Measurements from ENCODE around the gene CORIN. TPM values are rescaled to one million over a fixed set of nuclear protein-coding genes. Genes with fewer than 3 reads are reported as not detected.

Gene CORIN
- polyA plus RNA-seq, 1 donor (not counting 4 experiments of a cell fraction or from before 2014, with no cell fraction given), result 0.14 TPM

DNA sequence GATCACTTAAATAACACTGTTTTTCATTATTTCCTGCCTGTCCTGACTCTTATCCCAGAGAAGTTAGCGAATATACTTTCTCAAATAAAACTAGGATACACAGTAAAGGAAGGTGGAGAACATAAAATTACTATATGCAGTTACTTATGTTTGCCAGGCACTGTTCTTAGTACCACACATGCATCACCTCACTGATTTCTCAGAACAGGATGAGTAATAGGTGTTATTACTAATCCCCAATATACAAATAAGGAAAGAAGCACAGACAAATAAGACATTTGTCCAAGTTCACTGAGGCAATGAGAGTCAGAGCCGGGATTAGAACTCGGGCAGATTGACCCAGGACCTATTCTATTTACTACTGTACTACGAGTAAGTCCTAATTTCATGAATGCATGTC lies 91.7 kb downstream of the CORIN start:
- H3K9me3 ChIP-seq (ENCODE audit: control insufficient read depth, low read depth, low read length), result no peaks in the 10 kb centered on the region
- no peaks in the 10 kb centered on the region for H3K27me3 ChIP-seq (ENCODE audit: control insufficient read depth, extremely low read depth, insufficient read depth, low read length)
- H3K4me1 ChIP-seq (ENCODE audit: control insufficient read depth, extremely low read depth, insufficient read depth, low read length), result no peaks in the 10 kb centered on the region
- H2AFZ ChIP-seq (ENCODE audit: control insufficient read depth, low read length), result no peak overlapping the region
- H3K36me3 ChIP-seq (ENCODE audit: control insufficient read depth in 2 of 2, extremely low read depth in 1 of 2, insufficient read depth in 2 of 2, low read length in 2 of 2), result no peaks in the 10 kb centered on the region
- no peak overlapping the region for H3K27ac ChIP-seq (ENCODE audit: control insufficient read depth, insufficient read depth, low read length)
- DNase-seq (ENCODE audit: low read depth, low spot score) (no peak), FAIRE-seq (no peak)
- dilution Hi-C loops (cut with MboI; ENCODE audit: extremely low pct_ligation_motif_present, low sequenced_read_pairs), result no loop called here
- TF ChIP-seq, protein P1, sequence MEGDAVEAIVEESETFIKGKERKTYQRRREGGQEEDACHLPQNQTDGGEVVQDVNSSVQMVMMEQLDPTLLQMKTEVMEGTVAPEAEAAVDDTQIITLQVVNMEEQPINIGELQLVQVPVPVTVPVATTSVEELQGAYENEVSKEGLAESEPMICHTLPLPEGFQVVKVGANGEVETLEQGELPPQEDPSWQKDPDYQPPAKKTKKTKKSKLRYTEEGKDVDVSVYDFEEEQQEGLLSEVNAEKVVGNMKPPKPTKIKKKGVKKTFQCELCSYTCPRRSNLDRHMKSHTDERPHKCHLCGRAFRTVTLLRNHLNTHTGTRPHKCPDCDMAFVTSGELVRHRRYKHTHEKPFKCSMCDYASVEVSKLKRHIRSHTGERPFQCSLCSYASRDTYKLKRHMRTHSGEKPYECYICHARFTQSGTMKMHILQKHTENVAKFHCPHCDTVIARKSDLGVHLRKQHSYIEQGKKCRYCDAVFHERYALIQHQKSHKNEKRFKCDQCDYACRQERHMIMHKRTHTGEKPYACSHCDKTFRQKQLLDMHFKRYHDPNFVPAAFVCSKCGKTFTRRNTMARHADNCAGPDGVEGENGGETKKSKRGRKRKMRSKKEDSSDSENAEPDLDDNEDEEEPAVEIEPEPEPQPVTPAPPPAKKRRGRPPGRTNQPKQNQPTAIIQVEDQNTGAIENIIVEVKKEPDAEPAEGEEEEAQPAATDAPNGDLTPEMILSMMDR (optimal IDR thresholded peaks at IDR 0.05 in 1 of 3, IDR thresholded peaks at IDR 0.05 in 1 of 3, conservative IDR thresholded peaks at IDR 0.05 in 1 of 3; ENCODE audit: extremely low read depth in 1 of 3, insufficient read depth in 2 of 3, low read length in 3 of 3), result no peak
- TF ChIP-seq EZH2 (IDR thresholded peaks at IDR 0.05; ENCODE audit: low read length), result no peak
- no peak overlapping the region for H3K4me3 ChIP-seq (ENCODE audit: control insufficient read depth in 2 of 3, extremely low read depth in 1 of 3, insufficient read depth in 2 of 3, low read depth in 1 of 3, low read length in 3 of 3)
- H3K79me2 ChIP-seq (ENCODE audit: control insufficient read depth, insufficient read depth, low read length), result no peaks in the 10 kb centered on the region
- no peak overlapping the region for H3K4me2 ChIP-seq (ENCODE audit: control insufficient read depth, extremely low read depth, insufficient read depth, low read depth, low read length)
- H3K9ac ChIP-seq (ENCODE audit: control insufficient read depth, extremely low read depth, insufficient read depth, low read length), result no peak overlapping the region
- no peaks in the 10 kb centered on the region for H4K20me1 ChIP-seq (ENCODE audit: control insufficient read depth, extremely low read depth, insufficient read depth, low read length)
- H3K9me1 ChIP-seq (ENCODE audit: control insufficient read depth, extremely low read depth, insufficient read depth, low read length), result no peaks in the 10 kb centered on the region

DNA sequence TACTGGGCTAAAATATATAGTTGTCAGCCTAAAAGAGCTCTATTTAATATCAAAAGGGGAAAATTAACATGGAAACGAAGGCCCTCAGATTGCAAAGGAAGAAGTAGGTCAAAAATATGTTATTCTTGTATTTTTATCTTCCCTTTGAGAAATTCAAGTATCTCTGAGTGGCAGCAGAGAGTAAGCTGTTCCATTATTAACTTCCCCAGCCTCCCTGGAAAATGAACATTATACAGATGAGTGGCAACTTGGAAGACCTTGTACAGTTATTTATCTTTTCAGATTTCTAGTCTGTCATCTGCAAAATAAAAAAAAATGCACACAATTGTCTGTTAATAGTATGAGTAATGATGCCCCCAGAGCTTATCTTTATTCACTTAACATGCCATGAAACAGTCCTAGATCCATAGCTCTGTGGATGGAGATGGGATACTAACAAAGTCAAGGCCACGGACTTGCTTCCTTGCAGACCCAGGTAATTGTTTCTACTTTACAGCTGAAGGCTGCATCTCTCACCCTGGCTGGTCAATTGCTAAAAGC lies 93.0 kb downstream of the CORIN start:
- dilution Hi-C loops (cut with MboI; ENCODE audit: extremely low pct_ligation_motif_present, low sequenced_read_pairs), result no loop called here
- Histone ChIP-seq H2AFZ (ENCODE audit: control insufficient read depth, low read length) (no peak overlapping the region), H3K36me3 (ENCODE audit: control insufficient read depth in 2 of 2, extremely low read depth in 1 of 2, insufficient read depth in 2 of 2, low read length in 2 of 2) (no peaks in the 10 kb centered on the region), H3K9me1 (ENCODE audit: control insufficient read depth, extremely low read depth, insufficient read depth, low read length) (no peaks in the 10 kb centered on the region), H3K27ac (ENCODE audit: control insufficient read depth, insufficient read depth, low read length) (no peak overlapping the region), H3K4me3 (ENCODE audit: control insufficient read depth in 2 of 3, extremely low read depth in 1 of 3, insufficient read depth in 2 of 3, low read depth in 1 of 3, low read length in 3 of 3) (no peak overlapping the region), H3K9ac (ENCODE audit: control insufficient read depth, extremely low read depth, insufficient read depth, low read length) (no peak overlapping the region), H3K4me2 (ENCODE audit: control insufficient read depth, extremely low read depth, insufficient read depth, low read depth, low read length) (no peak overlapping the region), H3K79me2 (ENCODE audit: control insufficient read depth, insufficient read depth, low read length) (no peaks in the 10 kb centered on the region), H4K20me1 (ENCODE audit: control insufficient read depth, extremely low read depth, insufficient read depth, low read length) (no peaks in the 10 kb centered on the region), H3K9me3 (ENCODE audit: control insufficient read depth, low read depth, low read length) (no peaks in the 10 kb centered on the region), H3K4me1 (ENCODE audit: control insufficient read depth, extremely low read depth, insufficient read depth, low read length) (no peaks in the 10 kb centered on the region), H3K27me3 (ENCODE audit: control insufficient read depth, extremely low read depth, insufficient read depth, low read length) (no peaks in the 10 kb centered on the region)
- FAIRE-seq (no peak), DNase-seq (ENCODE audit: low read depth, low spot score) (no peak)
- no peak for TF ChIP-seq EZH2 (IDR thresholded peaks at IDR 0.05; ENCODE audit: low read length)
- TF ChIP-seq, protein P1 (optimal IDR thresholded peaks at IDR 0.05 in 1 of 3, IDR thresholded peaks at IDR 0.05 in 1 of 3, conservative IDR thresholded peaks at IDR 0.05 in 1 of 3; ENCODE audit: extremely low read depth in 1 of 3, insufficient read depth in 2 of 3, low read length in 3 of 3), result no peak

All from keratinocyte (primary cell).